ENCODE data around the gene FBXO42.

Gene FBXO42

GRCh38 chr1:16342331-16343062 is 9.8 kb downstream of the FBXO42 start:
- TF ChIP-seq, protein P1, sequence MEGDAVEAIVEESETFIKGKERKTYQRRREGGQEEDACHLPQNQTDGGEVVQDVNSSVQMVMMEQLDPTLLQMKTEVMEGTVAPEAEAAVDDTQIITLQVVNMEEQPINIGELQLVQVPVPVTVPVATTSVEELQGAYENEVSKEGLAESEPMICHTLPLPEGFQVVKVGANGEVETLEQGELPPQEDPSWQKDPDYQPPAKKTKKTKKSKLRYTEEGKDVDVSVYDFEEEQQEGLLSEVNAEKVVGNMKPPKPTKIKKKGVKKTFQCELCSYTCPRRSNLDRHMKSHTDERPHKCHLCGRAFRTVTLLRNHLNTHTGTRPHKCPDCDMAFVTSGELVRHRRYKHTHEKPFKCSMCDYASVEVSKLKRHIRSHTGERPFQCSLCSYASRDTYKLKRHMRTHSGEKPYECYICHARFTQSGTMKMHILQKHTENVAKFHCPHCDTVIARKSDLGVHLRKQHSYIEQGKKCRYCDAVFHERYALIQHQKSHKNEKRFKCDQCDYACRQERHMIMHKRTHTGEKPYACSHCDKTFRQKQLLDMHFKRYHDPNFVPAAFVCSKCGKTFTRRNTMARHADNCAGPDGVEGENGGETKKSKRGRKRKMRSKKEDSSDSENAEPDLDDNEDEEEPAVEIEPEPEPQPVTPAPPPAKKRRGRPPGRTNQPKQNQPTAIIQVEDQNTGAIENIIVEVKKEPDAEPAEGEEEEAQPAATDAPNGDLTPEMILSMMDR (IDR thresholded peaks at IDR 0.05; ENCODE audit: low read depth, low read length, missing control alignments), result no peak

DNA sequence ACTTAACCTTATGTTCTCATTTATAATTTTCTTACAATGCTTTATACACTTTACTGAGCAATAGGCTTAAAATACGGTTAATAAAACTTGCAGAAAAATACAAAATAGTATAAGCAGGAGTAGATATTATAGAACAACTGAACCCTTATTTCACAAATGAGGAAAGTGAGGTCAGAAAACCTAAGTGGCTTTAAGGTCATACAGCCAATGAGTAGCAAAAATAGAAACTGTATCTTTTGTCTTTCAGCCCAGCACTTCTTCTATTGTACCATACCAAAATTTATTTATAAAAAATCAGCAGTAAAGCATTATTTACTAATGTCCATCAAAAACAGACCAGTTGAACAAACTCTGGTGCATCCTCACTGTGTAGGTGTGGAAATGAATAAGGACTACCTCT is 11.6 kb downstream of the FBXO42 start:
- no peak overlapping the region for H3K4me3 ChIP-seq (replicated peaks; ENCODE audit: low read depth, low read length)
- no peak for DNase-seq (ENCODE audit: extremely low read depth, low read depth)
- TF ChIP-seq, protein P1 (IDR thresholded peaks at IDR 0.05; ENCODE audit: low read depth, low read length, missing control alignments), result no peak

More at GRCh38 chr1:16342331-16343062, 9.8 kb downstream of the FBXO42 start:
- H3K4me3 ChIP-seq (replicated peaks; ENCODE audit: low read depth, low read length), result no peak overlapping the region
- no peak for DNase-seq (ENCODE audit: extremely low read depth, low read depth)

DNA sequence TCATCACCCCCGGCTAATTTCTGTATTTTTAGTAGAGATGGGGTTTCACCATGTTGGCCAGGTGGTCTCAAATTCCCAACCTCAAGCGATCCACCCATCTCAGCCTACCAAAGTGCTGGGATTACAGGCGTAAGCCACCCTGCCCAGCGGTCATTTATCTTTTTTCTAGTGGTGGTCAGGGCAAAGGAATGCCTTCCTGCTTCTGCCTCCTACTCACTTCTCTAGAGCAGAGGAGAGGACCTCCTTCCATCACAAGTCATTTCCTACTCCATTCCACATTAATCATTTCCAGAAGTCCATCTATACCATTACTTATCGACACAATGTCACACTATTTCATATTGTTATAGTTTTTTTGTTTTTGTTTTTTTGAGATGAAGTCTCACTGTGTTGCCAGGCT is 13.3 kb downstream of the FBXO42 start:
- TF ChIP-seq, protein P1 (IDR thresholded peaks at IDR 0.05; ENCODE audit: low read depth, low read length, missing control alignments), result no peak
- no peak overlapping the region for H3K4me3 ChIP-seq (replicated peaks; ENCODE audit: low read depth, low read length)
- no peak for DNase-seq (ENCODE audit: extremely low read depth, low read depth)

DNA sequence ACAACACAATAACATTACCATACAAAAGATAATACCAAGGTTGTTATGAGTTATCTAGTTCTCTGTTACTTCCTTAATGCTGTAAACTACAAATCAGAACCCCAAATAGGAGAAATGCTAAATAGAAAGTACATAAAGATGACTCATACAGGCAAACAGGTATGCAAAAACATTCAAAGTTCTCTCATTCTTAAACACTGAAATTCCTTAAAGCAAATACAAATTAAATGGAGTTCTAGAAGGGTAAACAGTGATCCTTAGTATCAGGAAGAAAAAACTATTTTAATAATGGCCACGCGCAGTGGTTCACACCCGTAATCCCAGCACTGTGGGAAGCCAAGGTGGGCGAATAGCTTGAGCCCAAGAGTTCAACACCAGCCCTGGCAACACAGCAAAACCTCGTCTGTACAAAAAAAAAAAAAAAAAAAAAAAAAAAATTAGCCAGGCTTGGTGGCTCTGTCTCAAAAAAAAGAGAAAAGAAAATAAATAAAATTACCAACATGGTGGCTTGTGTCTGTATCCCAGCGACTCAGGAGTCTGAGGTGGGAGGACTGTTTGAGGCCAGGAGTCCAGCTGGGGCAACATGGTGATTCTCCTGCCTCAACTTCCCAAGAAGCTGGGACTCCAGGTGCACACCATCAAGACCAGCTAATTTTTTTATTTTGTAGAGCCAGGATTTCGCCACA is 17.5 kb downstream of the FBXO42 start:
- no peak overlapping the region for H3K4me3 ChIP-seq (replicated peaks; ENCODE audit: low read depth, low read length)
- TF ChIP-seq, protein P1 (IDR thresholded peaks at IDR 0.05; ENCODE audit: low read depth, low read length, missing control alignments), result no peak
- DNase-seq (ENCODE audit: extremely low read depth, low read depth), result no peak

DNA sequence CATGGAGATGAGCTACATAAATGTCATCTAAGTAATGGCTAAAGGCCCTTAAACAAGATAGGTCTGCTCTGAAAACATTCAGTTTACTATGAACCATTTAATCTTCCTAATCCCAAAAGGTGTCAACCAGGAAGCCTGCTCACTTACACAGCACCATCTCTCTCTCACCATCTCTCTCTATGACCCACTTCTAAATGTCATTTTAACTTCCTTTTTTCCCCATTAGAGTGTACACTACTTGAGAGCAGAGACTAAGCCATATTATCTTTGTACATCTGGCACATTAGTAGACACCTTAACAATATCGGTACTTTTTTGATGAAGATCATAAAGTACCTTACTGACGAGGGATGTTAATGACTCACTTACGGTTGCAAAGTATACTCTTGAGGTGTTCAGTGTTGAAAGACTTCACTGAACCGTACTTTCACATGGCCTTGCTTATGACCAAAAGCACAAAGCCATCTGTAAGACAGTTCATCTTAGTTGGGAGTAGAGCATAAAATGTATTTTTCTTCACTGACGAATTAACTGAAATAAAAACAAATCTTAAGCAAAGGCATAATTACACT is 25.4 kb downstream of the FBXO42 start:
- no peak for DNase-seq (ENCODE audit: extremely low read depth, low read depth)
- H3K4me3 ChIP-seq (replicated peaks; ENCODE audit: low read depth, low read length), result no peak overlapping the region
- TF ChIP-seq, protein P1 (IDR thresholded peaks at IDR 0.05; ENCODE audit: low read depth, low read length, missing control alignments), result no peak

DNA sequence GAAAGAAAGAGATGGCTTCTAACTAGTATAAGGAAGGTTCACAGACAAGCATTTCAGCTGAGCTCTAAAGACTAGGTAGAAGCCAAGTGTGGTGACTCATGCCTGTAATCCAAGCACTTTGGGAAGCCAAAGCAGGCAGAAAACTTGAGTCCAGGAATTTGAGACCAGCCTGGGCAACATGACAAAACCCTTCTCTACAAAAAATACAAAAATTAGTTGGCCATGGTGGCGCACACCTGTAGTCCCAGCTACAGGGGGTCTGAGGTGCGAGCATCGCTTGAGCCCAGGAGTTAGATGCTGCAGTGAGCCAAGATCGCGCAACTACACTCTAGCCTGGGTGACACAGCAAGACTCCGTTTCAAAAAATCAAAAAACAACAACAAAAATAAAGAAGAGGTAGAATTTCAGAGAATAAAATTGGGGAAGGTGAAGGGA is 27.8 kb downstream of the FBXO42 start:
- H3K4me3 ChIP-seq (replicated peaks; ENCODE audit: low read depth, low read length), result no peak overlapping the region
- DNase-seq (ENCODE audit: extremely low read depth, low read depth), result peak; percentile 58
- TF ChIP-seq, protein P1 (IDR thresholded peaks at IDR 0.05; ENCODE audit: low read depth, low read length, missing control alignments), result no peak

All from HFF-Myc (cell line).